Neural progenitor cell (in vitro differentiated cells): ENCODE results near the gene CABLES1. TPM values are rescaled to one million over a fixed set of nuclear protein-coding genes. Genes with fewer than 3 reads are reported as not detected.
A peak's percentile ranks its signal among the peaks of the same experiment; 100 is the strongest.

Experiments
- DNase-seq: peaks from one replicate; pipeline ENCODE4 v3.0.0-alpha.2; 2016; ENCODE audit warnings: low spot score
- H2AFZ ChIP-seq: fragments of 200-600 bp; sonication (generic); replicated peaks from 2 replicates; pipeline ENCODE4 v1.6.1; 2016; ENCODE audit warnings: antibody characterized with exemption
- H3F3A ChIP-seq: fragments of 200-600 bp; sonication (generic); 2 replicates; pipeline ENCODE4 v1.6.1; 2016; ENCODE audit warnings: antibody characterized with exemption, low read depth
- H3K27ac ChIP-seq: fragments of 200-600 bp; sonication (generic); 2 replicates; pipeline ENCODE4 v1.5.1; 2016; ENCODE audit warnings: mild to moderate bottlenecking
- H3K27me3 ChIP-seq: fragments of 200-600 bp; sonication (generic); 2 replicates; pipeline ENCODE4 v1.6.1; 2016; ENCODE audit warnings: mild to moderate bottlenecking, moderate library complexity
- H3K36me3 ChIP-seq: fragments of 200-600 bp; sonication (generic); 2 replicates; pipeline ENCODE4 v1.5.1; 2016
- H3K4me1 ChIP-seq: fragments of 200-600 bp; sonication (generic); 2 replicates; pipeline ENCODE4 v1.6.1; 2016; ENCODE audit warnings: mixed run types
- H3K4me2 ChIP-seq: fragments of 200-600 bp; sonication (generic); 2 replicates; pipeline ENCODE4 v1.6.1; 2016
- H3K4me3 ChIP-seq: fragments of 200-600 bp; sonication (generic); 2 replicates; pipeline ENCODE4 v1.5.1; 2016
- H3K79me2 ChIP-seq: fragments of 200-600 bp; sonication (generic); 2 replicates; pipeline ENCODE4 v1.6.1; 2016; ENCODE audit warnings: low read depth
- H3K9ac ChIP-seq: fragments of 200-600 bp; sonication (generic); 2 replicates; pipeline ENCODE4 v1.6.1; 2016
- H3K9me3 ChIP-seq: fragments of 200-600 bp; sonication (generic); 2 replicates; pipeline ENCODE4 v1.5.1; 2016; ENCODE audit warnings: low read depth
- H4K20me1 ChIP-seq: fragments of 200-600 bp; sonication (generic); 2 replicates; pipeline ENCODE4 v1.6.1; 2016; ENCODE audit warnings: low read depth
- H3K27ac Mint-ChIP-seq: 3 replicates; pipeline ENCODE4 v1.8.0; 2021; ENCODE audit warnings: mixed read lengths
- H3K27me3 Mint-ChIP-seq: 2 replicates; pipeline ENCODE4 v1.8.0; 2022; ENCODE audit warnings: low read depth, mild to moderate bottlenecking, inconsistent platforms, moderate library complexity, mixed read lengths; ENCODE audit not compliant: insufficient read depth
- H3K36me3 Mint-ChIP-seq: 3 replicates; pipeline ENCODE4 v1.8.0; 2021; ENCODE audit warnings: mixed read lengths
- H3K4me1 Mint-ChIP-seq: 3 replicates; pipeline ENCODE4 v1.8.0; 2021; ENCODE audit warnings: mixed read lengths
- H3K4me3 Mint-ChIP-seq: 3 replicates; pipeline ENCODE4 v1.8.0; 2021; ENCODE audit warnings: mild to moderate bottlenecking, moderate library complexity, mixed read lengths
- H3K9me3 Mint-ChIP-seq: 3 replicates; pipeline ENCODE4 v1.8.0; 2020; ENCODE audit warnings: mixed read lengths
- CTCF ChIP-seq: fragments of 200-600 bp; sonication (generic); IDR thresholded peaks from 2 replicates; pipeline ENCODE4 v1.5.1; 2017; ENCODE audit warnings: antibody characterized with exemption, mild to moderate bottlenecking
- EZH2 ChIP-seq: fragments of 200-600 bp; sonication (generic); IDR thresholded peaks from 2 replicates; pipeline ENCODE4 v1.6.1; 2017; ENCODE audit warnings: antibody characterized with exemption, mild to moderate bottlenecking, moderate library complexity
- EZH2phosphoT487 ChIP-seq: fragments of 200-600 bp; sonication (generic); IDR thresholded peaks from 2 replicates; pipeline ENCODE4 v1.6.1; 2017; ENCODE audit warnings: antibody characterized with exemption
- total RNA-seq: library from RNA; depleted of rRNA; stranded (reverse); fragments of >200 nt; gene quantifications from 2 replicates; pipeline ENCODE4 v1.2.3, GENCODE V29; 2015; ENCODE audit warnings: low replicate concordance

The CABLES1 gene
- total RNA-seq, 1 donor from 2014 or later, result 2.8 TPM

- H3K4me3 ChIP-seq, result no peak overlapping the region
- H3F3A ChIP-seq, result no peaks in the 10 kb centered on the region
- no peak overlapping the region for H3K27ac ChIP-seq
- no peaks in the 10 kb centered on the region for H3K79me2 ChIP-seq
- Mint-ChIP-seq H3K27me3 (peaks cover 25% of the 10 kb centered on the region), H3K9me3 (peaks cover 2% of the 10 kb centered on the region), H3K4me3 (no peak overlapping the region), H3K36me3 (peaks cover 2% of the 10 kb centered on the region), H3K27ac (no peak overlapping the region), H3K4me1 (peaks cover 22% of the 10 kb centered on the region)
- no peaks in the 10 kb centered on the region for H3K36me3 ChIP-seq
- H3K4me1 ChIP-seq, result no peaks in the 10 kb centered on the region
- H2AFZ ChIP-seq, result no peak overlapping the region
- H3K9ac ChIP-seq, result no peak overlapping the region
- H3K9me3 ChIP-seq, result no peaks in the 10 kb centered on the region
- no peak for DNase-seq
- no peaks in the 10 kb centered on the region for H4K20me1 ChIP-seq
- H3K27me3 ChIP-seq, result no peaks in the 10 kb centered on the region
- H3K4me2 ChIP-seq, result no peak overlapping the region
- TF ChIP-seq EZH2phosphoT487, result no peak
- TF ChIP-seq EZH2, result no peak
Measured at GRCh38 chr18:23127090-23127489, 8.2 kb upstream of the CABLES1 start.

- Mint-ChIP-seq H3K4me3 (no peak overlapping the region), H3K4me1 (peaks cover 22% of the 10 kb centered on the region), H3K27ac (no peak overlapping the region), H3K9me3 (peaks cover 2% of the 10 kb centered on the region), H3K27me3 (peaks cover 22% of the 10 kb centered on the region), H3K36me3 (peaks cover 2% of the 10 kb centered on the region)
- peaks cover 13% of the 10 kb centered on the region for H3F3A ChIP-seq
- no peak overlapping the region for H3K27ac ChIP-seq
- H3K4me3 ChIP-seq, result no peak overlapping the region
- H3K27me3 ChIP-seq, result peaks cover 10% of the 10 kb centered on the region
- no peak for DNase-seq
- H3K79me2 ChIP-seq, result no peaks in the 10 kb centered on the region
- H4K20me1 ChIP-seq, result no peaks in the 10 kb centered on the region
- H3K4me1 ChIP-seq, result peaks cover 6% of the 10 kb centered on the region
- H3K4me2 ChIP-seq, result no peak overlapping the region
- no peaks in the 10 kb centered on the region for H3K9me3 ChIP-seq
- H2AFZ ChIP-seq, result no peak overlapping the region
- H3K36me3 ChIP-seq, result no peaks in the 10 kb centered on the region
- TF ChIP-seq EZH2phosphoT487, result no peak
- no peak for TF ChIP-seq EZH2
- TF ChIP-seq CTCF, result no peak
- H3K9ac ChIP-seq, result no peak overlapping the region
Measured at GRCh38 chr18:23129355-23130002, 5.8 kb upstream of the CABLES1 start.

- H3K4me2 ChIP-seq, result no peak overlapping the region
- no peak overlapping the region for H3K27ac ChIP-seq
- H3K9ac ChIP-seq, result no peak overlapping the region
- H3K4me1 Mint-ChIP-seq, result peaks cover 26% of the 10 kb centered on the region
- H3K9me3 Mint-ChIP-seq, result no peaks in the 10 kb centered on the region
- no peak overlapping the region for H3K4me3 Mint-ChIP-seq
- peaks cover 12% of the 10 kb centered on the region for H3K27me3 Mint-ChIP-seq
- H3K36me3 Mint-ChIP-seq, result no peaks in the 10 kb centered on the region
- H3K4me3 ChIP-seq, result no peak overlapping the region
- H3K27ac Mint-ChIP-seq, result no peak overlapping the region
- H3K4me1 ChIP-seq, result peaks cover 11% of the 10 kb centered on the region
- no peaks in the 10 kb centered on the region for H3K36me3 ChIP-seq
- peaks cover 19% of the 10 kb centered on the region for H3F3A ChIP-seq
- no peaks in the 10 kb centered on the region for H4K20me1 ChIP-seq
- H3K79me2 ChIP-seq, result peaks cover 3% of the 10 kb centered on the region
- no peaks in the 10 kb centered on the region for H3K9me3 ChIP-seq
- H2AFZ ChIP-seq, result no peak overlapping the region
- DNase-seq, result peak; percentile 85
- TF ChIP-seq EZH2, result no peak
- TF ChIP-seq CTCF, result peak; percentile 88
- H3K27me3 ChIP-seq, result peaks cover 30% of the 10 kb centered on the region
Measured at GRCh38 chr18:23131693-23132319, 3.5 kb upstream of the CABLES1 start.
